ENCODE measurements around the gene TRPC4AP.

TRPC4AP gene

DNA sequence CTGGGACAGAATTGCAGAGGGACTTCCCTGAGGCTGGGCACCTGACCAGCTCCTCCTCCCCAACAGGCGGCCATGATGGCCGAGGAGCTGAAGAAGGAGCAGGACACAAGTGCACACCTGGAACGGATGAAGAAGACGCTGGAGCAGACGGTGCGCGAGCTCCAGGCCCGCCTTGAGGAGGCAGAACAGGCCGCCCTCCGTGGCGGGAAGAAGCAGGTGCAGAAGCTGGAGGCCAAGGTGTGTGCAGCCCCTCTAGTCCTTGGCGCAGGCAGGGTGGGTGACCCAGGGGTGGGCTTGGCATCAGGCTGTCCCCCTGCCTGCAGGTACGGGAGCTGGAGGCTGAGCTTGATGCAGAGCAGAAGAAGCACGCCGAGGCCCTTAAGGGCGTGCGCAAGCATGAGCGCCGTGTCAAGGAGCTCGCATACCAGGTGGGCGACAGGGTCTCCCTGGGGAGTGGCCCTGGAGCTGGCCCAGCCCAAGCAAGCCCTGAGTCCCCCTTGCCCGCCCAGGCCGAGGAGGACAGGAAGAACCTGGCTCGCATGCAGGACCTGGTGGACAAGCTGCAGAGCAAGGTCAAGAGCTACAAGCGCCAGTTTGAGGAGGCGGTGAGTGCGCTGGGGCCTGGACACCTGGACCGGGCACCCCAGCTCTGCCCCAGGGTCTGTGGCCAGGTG lies 91.5 kb downstream of the TRPC4AP start:
- no peak for DNase-seq

DNA sequence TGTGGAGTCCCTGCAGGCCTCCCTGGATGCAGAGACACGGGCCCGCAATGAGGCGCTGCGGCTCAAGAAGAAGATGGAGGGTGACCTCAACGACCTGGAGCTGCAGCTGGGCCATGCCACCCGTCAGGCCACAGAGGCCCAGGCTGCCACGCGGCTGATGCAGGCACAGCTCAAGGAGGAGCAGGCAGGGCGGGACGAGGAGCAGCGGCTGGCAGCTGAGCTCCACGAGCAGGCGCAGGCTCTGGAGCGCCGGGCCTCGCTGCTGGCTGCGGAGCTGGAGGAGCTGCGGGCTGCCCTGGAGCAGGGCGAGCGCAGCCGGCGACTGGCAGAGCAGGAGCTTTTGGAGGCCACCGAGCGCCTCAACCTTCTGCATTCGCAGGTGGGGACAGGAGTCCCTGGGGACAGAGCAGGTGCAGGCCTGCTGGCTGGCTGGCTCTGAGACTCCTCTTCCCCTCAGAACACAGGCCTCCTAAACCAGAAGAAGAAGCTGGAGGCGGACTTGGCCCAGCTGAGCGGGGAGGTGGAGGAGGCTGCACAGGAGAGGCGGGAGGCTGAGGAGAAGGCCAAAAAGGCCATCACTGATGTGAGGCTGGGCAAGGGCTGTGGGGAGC lies 92.2 kb downstream of the TRPC4AP start:
- no peak for DNase-seq

DNA sequence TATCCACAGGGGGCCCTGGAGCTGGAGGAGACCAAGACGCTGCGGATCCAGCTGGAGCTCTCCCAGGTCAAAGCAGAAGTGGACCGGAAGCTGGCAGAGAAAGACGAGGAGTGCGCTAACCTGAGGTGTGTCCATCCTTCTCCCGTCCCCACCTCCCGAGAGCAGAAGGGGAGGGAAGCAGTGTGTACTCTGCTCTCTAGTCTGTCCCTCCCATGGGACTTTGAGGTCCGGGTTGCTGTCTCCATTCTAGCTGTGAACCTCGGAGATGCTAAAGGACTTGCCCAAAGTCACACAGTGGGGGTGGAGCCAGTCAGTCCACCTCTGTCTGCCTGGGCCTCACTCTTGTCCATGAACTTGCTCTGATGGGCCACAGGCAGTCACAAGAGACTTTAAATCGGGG lies 92.8 kb downstream of the TRPC4AP start:
- DNase-seq = no peak

DNA sequence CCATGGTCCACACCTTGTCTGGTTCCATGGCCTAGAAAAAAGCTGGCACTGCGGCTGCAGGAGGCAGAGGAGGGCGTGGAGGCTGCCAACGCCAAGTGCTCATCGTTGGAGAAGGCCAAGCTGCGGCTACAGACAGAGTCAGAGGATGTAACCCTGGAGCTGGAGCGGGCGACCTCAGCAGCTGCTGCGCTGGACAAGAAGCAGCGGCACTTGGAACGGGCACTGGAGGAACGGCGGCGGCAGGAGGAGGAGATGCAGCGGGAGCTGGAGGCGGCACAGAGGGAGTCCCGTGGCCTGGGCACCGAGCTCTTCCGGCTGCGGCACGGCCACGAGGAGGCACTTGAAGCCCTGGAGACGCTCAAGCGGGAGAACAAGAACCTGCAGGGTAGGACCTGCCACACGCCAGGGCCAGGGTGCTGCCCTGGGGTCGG lies 93.6 kb downstream of the TRPC4AP start:
- DNase-seq = no peak

DNA sequence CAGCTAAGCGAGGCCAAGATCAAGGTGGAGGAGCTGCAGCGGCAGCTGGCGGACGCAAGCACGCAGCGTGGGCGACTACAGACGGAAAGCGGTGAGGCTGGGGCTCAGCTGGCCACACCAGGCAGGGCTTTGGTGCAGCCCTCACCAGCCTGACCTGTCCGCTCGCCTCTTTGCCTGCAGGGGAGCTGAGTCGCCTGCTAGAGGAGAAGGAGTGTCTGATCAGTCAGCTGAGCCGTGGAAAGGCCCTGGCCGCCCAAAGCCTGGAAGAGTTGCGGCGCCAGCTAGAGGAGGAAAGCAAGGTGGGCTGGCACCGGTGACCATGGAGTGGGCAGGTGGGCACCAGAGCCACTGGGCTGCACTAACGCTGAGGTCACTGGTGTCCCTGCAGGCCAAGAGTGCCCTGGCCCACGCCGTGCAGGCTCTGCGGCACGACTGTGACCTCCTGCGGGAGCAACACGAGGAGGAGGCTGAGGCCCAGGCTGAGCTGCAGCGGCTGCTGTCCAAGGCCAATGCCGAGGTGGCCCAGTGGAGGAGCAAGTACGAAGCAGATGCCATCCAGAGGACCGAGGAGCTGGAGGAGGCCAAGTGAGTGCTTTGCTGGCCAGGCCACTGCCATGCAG lies 94.2 kb downstream of the TRPC4AP start:
- no peak for DNase-seq

DNA sequence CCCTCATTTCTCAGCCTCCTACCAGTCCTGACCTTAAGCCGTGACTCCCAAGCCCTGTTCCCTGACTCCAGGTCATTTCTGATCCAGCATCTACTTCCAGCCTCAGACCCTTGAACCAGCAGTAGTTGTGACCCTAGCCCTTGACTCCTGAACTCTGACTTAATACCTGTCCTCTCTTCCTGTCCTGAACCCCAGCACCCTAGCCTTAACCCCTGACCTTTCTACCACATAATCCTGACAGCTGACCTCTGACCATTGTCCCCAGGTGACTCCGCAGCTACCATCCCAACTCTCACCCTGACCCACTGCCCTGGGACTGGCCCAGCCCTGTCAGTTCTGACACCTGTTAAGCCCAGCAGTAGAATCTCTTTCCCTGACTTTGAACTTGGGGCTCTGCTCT lies 94.8 kb downstream of the TRPC4AP start:
- no peak for DNase-seq

DNA sequence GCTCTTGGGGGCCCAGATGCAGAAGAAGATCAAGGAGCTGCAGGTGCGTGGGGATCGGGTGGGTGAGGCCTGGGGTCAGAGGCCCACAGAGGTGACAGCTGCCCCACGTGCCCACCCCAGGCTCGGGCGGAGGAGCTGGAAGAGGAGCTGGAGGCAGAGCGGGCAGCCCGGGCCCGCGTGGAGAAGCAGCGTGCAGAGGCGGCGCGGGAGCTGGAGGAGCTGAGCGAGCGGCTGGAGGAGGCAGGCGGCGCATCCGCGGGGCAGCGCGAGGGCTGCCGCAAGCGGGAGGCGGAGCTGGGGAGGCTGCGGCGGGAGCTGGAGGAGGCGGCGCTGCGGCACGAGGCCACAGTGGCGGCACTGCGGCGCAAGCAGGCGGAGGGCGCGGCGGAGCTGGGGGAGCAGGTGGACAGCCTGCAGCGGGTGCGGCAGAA lies 95.5 kb downstream of the TRPC4AP start:
- no peak for DNase-seq

DNA sequence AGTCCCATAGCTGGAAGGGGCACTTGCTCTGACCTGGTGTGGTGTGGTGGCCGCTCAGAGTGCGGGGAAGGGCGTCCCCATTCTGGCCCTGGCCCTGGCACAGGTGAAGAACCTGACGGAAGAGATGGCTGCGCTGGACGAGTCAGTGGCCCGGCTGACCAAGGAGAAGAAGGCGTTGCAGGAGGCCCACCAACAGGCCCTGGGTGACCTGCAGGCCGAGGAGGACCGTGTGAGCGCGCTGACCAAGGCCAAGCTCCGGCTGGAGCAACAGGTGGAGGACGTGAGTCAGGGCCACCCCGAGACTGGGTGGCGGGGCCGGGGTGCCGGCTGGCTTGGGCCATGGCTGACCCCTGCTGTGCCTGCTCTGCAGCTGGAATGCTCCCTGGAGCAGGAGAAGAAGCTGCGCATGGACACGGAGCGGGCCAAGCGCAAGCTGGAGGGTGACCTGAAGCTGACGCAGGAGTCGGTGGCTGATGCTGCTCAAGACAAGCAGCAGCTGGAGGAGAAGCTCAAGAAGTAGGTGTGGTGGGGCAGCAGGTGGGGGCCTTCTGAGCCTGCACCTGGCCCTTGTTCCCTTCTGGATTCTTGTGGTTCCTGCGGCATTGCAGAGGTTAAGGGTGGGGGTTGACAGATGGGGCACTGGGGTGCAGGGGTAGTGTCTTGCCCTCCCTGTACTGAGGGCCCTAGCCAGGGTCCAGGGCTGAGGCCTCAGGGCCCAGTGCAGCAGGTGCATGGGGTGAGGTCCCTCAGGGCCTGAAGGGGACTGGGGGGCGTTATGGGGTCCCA lies 96.2 kb downstream of the TRPC4AP start:
- DNase-seq = no peak

DNA sequence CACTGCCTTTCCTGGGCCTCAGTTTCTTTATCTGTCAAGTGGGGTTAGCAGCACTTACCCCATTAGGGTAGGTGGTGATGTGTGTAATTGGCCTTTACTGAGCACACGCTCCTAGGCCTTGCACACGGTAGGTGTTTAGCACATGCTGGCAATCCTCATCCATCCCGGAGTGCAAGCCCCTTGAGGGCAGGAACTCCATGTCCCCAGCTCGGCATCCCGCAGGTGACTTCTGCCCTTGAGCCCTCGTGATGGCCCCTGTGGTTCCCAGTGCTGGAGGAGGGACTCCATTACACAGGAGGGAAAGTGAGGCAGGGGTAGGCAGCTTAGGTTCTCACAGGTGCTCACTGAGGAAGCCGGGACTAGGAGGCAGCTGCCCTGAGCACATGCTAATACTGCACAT lies 96.9 kb downstream of the TRPC4AP start:
- DNase-seq = no peak

DNA sequence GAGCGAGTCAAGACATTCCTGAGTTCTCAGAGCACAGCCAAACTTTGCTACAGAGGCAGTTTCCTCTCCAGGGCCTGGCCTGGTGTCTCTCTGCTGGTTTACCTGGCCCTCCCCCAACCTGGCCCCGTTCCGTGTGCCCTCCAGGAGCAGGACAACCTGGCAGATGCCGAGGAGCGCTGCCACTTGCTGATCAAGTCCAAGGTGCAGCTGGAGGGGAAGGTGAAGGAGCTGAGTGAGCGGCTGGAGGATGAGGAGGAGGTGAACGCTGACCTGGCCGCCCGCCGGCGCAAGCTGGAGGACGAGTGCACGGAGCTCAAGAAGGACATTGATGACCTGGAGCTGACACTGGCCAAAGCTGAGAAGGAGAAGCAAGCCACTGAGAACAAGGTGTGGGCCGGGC lies 97.4 kb downstream of the TRPC4AP start:
- DNase-seq = no peak

DNA sequence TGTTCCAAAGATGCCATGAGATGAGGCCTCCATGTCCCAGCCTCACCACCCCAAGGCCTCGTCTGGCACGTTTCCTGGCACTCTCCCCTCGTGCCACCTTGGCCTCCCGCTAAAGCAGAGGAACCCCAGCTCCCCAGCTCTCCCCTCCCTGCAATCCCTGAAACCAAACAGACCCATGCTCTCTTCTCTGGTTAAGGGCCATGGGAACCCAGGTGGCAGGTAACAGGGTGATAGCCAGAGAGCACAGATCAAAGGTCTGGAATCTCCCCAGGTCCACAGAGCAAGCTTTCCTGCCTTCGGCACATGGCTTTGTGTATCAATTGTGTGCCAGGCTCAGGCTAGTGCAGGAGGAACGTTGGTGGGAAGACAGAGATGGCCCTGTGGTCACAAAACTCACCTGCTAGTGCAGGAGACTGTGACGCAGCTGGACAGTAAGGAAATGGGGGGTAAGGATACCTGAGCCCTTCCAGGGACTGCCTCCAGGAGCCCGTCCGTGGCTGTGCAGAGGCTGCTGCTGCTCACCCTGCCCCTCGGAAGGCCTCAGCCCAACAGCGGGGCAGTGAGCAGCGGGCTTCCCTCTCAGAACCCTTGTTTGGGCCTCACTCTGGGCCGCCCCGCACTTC lies 98.0 kb downstream of the TRPC4AP start:
- no peak for DNase-seq

DNA sequence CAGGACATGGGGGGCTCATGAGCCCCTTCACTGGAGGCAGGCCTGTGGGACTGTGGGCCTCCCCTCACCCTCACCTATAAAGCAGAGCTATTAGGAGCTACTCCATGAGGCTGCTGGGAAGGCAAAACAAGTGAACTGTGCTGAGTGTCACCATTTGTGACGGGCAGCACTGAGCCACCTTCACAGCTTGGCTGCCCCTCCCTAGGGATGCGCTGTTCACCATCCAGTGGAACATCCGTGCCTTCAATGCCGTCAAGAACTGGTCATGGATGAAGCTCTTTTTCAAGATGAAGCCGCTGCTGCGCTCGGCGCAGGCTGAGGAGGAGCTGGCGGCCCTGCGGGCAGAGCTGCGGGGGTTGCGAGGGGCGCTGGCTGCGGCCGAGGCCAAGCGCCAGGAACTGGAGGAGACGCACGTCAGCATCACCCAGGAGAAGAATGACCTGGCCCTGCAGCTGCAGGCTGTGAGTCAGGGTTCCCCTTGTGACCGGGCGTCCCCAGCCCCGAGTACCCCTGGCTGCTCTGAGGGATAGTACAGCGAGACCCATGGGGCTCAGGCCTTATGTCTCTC lies 98.6 kb downstream of the TRPC4AP start:
- no peak for DNase-seq

DNA sequence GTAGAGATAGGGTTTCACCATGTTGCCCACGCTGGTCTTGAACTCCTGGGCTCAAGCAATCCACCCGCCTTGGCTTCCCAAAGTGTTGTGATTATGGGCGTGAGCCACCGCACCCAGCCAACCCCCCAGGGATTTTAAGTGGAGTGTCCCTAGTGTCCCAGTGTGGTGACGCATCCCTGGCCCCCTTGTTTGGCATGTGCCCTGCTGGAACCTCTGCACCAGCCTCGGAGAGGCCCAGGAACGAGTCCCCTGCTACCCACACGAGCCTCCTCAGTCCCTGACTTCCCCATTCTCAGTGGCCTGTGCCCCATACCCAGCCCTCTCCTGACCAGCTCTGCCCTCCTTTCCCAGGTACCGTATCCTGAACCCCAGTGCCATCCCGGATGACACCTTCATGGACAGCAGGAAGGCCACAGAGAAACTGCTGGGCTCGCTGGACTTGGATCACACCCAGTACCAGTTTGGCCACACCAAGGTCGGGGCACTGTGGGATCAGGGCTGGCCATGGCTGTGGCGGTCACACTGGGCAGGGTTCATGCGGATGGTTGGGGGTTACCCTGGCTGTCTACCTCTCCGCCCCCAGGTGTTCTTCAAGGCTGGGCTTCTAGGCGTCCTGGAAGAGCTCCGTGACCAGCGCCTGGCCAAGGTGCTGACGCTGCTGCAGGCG lies 99.7 kb downstream of the TRPC4AP start:
- no peak for DNase-seq

DNA sequence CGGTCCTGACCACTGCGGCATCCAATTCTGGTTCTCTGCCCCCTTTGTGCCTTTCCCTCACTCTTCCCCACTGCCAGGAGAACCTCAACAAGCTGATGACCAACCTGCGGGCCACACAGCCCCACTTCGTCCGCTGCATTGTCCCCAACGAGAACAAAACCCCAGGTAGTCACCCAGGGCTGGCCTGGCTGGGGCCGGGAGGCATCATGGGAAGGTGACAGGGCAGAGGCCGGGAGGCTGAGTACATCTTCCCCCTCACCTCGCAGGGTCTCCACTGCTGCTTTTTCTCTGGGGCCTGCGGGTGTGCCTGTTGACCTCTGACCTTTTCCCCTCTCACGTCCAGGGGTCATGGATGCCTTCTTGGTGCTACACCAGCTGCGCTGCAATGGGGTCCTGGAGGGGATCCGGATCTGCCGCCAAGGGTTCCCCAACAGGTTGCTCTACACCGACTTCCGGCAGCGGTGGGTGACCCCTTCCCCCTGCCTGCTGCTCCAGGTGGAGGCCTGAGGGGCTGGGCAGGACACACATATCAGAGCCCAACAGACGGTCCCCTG lies 101.9 kb downstream of the TRPC4AP start:
- DNase-seq = no peak

DNA sequence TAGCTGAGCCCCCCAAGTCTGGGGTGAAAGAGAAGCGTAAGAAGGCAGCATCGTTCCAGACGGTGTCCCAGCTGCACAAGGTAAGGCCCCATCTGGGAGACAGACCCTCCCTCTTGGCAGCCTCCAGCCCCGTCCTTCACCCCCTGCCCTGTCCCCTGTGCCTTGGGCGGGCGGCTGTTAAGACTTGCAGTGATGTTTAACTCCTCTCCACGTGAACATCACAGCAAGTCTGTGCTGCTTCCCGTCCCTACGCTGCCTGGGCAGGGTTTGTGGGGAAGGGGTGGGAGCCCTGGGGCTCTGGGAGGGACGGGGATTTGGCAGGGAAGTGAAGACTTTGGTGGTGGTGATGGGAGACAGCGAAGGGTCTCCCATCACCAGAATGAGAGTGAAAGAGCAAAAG lies 102.4 kb downstream of the TRPC4AP start:
- no peak for DNase-seq

DNA sequence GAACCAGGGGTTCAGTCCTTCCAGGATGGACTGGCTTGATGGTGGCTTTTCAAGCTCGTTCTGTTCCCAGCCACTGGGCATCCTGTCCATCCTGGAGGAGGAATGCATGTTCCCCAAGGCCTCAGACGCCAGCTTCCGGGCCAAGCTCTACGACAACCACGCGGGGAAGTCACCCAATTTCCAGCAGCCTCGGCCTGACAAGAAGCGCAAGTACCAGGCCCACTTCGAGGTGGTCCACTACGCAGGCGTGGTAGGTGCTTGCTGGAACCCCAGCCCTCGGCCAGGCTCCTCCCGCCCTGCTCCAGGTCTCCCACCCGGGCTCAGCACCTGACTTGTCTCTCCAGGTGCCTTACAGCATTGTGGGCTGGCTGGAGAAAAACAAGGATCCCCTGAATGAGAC lies 102.9 kb downstream of the TRPC4AP start:
- DNase-seq = no peak

DNA sequence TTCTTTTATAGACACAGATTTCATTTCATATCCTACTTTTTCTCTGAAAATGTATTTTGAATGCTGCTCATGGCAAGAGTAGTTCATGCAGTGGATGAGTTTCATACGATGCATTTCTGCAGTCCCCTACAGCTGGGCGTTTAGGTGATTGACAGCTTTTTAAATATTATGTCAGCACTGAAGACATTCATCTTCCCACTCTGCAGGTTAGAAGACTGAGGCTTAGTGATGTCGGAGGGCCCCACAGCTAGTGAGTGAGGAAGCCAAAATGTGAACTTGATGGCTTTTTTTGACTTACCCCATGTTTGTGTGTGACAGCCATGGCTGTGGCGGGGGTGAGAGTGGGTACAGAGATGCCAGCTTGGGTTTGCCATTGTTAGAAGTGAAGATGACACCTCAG lies 103.5 kb downstream of the TRPC4AP start:
- DNase-seq = no peak

DNA sequence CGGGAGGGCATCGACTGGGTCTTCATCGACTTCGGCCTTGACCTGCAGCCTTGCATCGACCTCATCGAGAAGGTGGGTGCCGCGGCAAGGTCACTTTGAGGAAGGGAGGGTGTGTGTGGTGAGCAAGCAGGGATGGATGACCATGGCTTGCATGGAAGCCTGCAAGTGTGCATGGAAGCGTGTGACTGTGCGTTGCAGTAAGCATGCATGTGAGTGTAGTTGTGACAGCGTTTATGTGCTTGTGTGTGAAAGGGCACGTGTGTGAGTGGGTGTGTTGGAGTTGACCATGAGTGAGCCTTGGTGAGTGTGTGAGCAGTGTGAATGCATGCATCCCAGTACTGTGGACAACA lies 104.4 kb downstream of the TRPC4AP start:
- DNase-seq = no peak

DNA sequence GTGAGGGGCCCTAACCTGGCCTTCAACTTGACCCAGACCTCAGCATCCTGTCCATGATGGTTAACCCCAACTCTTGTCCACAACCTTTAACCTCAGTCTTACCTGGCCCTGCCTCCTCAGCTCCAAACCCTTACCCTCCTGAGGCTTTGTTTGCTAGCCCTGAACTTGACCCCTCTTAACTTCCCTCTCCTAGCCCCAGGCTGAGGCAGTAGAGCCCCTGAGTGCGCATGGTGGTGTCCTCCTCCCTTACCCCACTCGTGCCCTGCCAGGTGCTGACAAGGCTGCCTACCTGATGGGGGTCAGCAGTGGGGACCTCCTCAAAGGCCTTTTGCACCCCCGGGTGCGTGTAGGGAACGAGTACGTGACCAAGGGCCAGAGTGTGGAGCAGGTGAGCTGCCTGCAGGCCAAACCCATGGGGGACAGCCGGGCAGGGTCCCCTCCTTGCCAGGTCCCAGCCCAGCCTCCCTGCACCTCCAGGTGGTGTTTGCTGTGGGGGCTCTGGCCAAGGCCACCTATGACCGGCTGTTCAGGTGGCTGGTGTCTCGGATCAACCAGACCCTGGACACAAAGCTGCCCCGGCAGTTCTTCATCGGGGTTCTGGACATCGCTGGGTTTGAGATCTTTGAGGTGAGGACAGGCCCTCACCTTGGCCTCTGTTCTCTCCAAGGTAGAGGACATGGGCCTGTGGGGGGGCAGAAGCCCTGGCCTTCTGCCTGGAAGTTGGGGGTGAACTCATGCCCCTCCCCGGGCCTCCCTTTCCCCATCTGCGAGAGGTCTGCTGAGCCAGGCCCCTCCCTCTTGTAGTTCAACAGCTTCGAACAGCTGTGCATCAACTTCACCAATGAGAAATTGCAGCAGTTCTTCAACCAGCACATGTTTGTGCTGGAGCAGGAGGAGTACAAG lies 105.1 kb downstream of the TRPC4AP start:
- DNase-seq = no peak

DNA sequence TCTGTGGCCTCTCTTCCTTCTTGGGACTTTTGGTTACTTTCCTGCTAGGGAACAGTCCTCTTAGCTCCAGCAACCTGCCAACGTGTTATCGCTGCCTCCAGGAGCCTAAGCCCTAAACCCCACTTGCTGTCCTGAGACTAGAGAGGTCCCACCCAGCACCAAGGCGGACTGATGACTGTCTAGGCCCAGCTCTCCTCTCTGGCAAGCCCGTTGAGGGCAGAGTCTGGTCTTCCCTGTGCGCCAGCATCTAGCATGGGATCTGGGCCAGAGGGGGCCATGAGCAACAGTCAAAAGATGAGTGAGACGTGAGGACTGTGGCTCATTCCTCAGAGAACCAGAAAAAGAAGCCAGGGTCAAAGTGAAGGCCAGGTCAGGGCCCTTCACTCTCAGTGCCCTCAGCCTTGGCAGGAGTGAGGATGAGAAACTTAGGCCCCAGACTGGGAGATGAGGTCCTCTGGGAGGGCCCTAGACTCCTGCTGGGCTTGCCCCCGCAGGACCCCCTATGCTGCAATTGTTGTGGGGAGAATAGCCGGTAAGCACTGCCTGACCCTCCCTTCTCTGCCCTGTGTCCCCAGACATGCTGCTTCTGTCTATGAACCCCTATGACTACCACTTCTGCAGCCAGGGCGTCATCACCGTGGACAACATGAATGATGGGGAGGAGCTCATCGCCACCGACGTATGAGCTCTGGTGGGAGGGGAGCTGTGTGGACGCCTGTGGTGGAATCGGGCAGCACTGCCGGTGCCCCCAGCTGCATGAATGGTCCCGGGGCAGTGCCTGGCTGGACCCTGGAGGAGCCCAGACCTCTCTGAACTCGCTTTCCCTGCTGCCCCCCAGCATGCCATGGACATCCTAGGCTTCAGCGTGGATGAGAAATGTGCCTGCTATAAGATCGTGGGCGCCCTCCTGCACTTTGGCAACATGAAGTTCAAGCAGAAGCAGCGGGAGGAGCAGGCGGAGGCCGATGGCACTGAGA lies 106.0 kb downstream of the TRPC4AP start:
- DNase-seq = no peak

All from NCI-H2029 (cell line).